Osteocyte (in vitro differentiated cells): ENCODE data around the gene PLOD3. TPM values are rescaled to one million over a fixed set of nuclear protein-coding genes. Genes with fewer than 3 reads are reported as not detected.
"Not testable (repeated sequence)": the region's sequence is repeated elsewhere in the genome, so short reads cannot be mapped to it uniquely, and the experiment has no call there.

ENCODE experiments used
- DNase-seq: peaks from one replicate; pipeline ENCODE4 v3.0.0; 2021; ENCODE audit warnings: mixed read lengths; ENCODE audit not compliant: unreplicated experiment; ENCODE audit errors: extremely low spot score
- H3K27ac Mint-ChIP-seq: one replicate; pipeline ENCODE4 v1.8.0; 2021; ENCODE audit warnings: mild to moderate bottlenecking, mixed read lengths; ENCODE audit not compliant: unreplicated experiment
- H3K27me3 Mint-ChIP-seq: one replicate; pipeline ENCODE4 v1.8.0; 2021; ENCODE audit warnings: mixed read lengths; ENCODE audit not compliant: unreplicated experiment
- H3K36me3 Mint-ChIP-seq: one replicate; pipeline ENCODE4 v1.8.0; 2021; ENCODE audit warnings: mixed read lengths; ENCODE audit not compliant: unreplicated experiment
- H3K4me1 Mint-ChIP-seq: one replicate; pipeline ENCODE4 v1.8.0; 2021; ENCODE audit warnings: mixed read lengths; ENCODE audit not compliant: unreplicated experiment
- H3K4me3 Mint-ChIP-seq: one replicate; pipeline ENCODE4 v1.8.0; 2021; ENCODE audit warnings: mild to moderate bottlenecking, moderate library complexity, mixed read lengths; ENCODE audit not compliant: unreplicated experiment
- H3K9me3 Mint-ChIP-seq: one replicate; pipeline ENCODE4 v1.8.0; 2021; ENCODE audit warnings: mixed read lengths; ENCODE audit not compliant: unreplicated experiment
- CTCF ChIP-seq: fragments of 200-600 bp; sonication (generic); IDR thresholded peaks from 2 replicates; pipeline ENCODE4 v1.5.0; 2021; ENCODE audit warnings: antibody characterized with exemption, mild to moderate bottlenecking, moderate library complexity
- total RNA-seq: library from RNA; stranded (reverse); gene quantifications from 2 replicates; pipeline ENCODE4 v1.2.1, GENCODE V29; 2021

The PLOD3 gene
- total RNA-seq, 1 donor from 2014 or later, result 110 TPM

DNA sequence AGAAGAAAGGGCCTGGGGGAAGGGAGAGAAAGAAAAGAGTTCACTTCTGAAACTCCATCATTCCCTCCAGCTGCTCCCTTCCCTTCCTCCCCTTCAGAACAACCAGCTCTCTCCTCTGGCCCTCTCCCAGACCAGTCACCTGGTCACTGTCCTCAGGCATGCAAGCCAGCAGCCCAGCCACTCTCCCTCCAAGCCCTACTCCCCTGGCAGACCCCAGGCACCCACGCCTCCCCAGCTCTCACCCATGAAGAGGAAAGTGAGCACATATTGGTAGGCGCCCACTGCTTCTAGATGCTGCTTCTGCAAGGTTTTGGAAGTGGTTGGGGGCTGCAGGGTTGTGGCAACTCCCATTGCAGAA lies 16.9 kb downstream of the PLOD3 start:
- Mint-ChIP-seq H3K27ac (no peak overlapping the region), H3K9me3 (no peaks in the 10 kb centered on the region), H3K27me3 (peaks cover 13% of the 10 kb centered on the region), H3K4me1 (peaks cover 3% of the 10 kb centered on the region), H3K4me3 (no peak overlapping the region), H3K36me3 (no peaks in the 10 kb centered on the region)
- no peak for DNase-seq
- TF ChIP-seq CTCF, result no peak

DNA sequence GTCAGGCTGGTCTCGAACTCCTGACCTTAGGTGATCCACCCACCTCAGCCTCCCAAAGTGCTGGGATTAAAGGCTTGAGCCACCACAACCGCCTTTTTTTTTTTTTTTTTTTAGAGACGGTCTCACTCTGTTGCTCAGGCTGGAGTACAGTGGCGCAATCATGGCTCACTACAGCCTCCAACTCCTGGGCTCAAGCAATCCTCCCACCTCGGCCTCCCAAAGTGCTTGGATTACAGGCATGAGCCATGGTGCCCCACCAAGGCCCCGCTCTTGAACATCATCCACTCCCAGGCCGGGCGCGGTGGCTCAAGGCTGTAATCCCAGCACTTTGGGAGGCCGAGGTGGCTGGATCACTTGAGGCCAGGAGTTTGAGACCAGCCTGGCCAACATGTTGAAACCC lies 17.9 kb downstream of the PLOD3 start:
- H3K27me3 Mint-ChIP-seq, result peaks cover 16% of the 10 kb centered on the region
- not testable (repeated sequence) for H3K9me3 Mint-ChIP-seq, H3K27ac Mint-ChIP-seq, H3K36me3 Mint-ChIP-seq, H3K4me3 Mint-ChIP-seq, H3K4me1 Mint-ChIP-seq, DNase-seq

DNA sequence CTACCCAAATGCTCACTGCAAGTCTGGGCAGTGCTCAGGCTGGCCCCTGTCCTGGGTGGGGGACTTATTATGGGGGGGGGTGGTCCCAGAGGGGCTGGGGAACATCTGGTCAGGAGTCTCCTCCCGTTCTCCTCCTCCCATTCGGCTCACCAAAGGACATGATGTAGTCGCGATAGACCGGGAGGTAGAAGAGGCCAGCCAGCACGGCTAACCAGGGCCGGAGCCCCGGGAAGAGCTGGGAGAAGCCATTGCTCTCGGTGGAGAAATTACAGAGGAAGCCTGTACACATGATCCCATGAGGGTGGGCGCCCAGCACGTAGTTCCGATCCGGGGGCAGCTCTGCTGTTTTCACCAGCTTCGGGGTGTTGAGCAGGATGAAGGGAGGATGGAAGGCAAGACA lies 18.9 kb downstream of the PLOD3 start:
- H3K4me1 Mint-ChIP-seq, result peaks cover 3% of the 10 kb centered on the region
- no peak overlapping the region for H3K27ac Mint-ChIP-seq
- peaks cover 16% of the 10 kb centered on the region for H3K27me3 Mint-ChIP-seq
- DNase-seq, result no peak
- H3K36me3 Mint-ChIP-seq, result no peaks in the 10 kb centered on the region
- no peaks in the 10 kb centered on the region for H3K9me3 Mint-ChIP-seq
- no peak overlapping the region for H3K4me3 Mint-ChIP-seq
- TF ChIP-seq CTCF, result no peak

GRCh38 chr7:101197991-101198390 lies 19.4 kb downstream of the PLOD3 start:
- no peak overlapping the region for H3K4me3 Mint-ChIP-seq
- TF ChIP-seq CTCF, result no peak
- no peaks in the 10 kb centered on the region for H3K36me3 Mint-ChIP-seq
- no peak for DNase-seq
- H3K4me1 Mint-ChIP-seq, result peaks cover 3% of the 10 kb centered on the region
- peaks cover 16% of the 10 kb centered on the region for H3K27me3 Mint-ChIP-seq
- H3K9me3 Mint-ChIP-seq, result no peaks in the 10 kb centered on the region
- H3K27ac Mint-ChIP-seq, result no peak overlapping the region

- TF ChIP-seq CTCF, result no peak
- Mint-ChIP-seq H3K27me3 (peaks cover 11% of the 10 kb centered on the region), H3K9me3 (no peaks in the 10 kb centered on the region), H3K4me1 (peaks cover 3% of the 10 kb centered on the region), H3K4me3 (no peak overlapping the region), H3K36me3 (no peaks in the 10 kb centered on the region), H3K27ac (no peak overlapping the region)
- no peak for DNase-seq
These were observed 21.5 kb downstream of the PLOD3 start for GRCh38 chr7:101195884-101196283.

GRCh38 chr7:101189109-101189508 lies 28.3 kb downstream of the PLOD3 start:
- Mint-ChIP-seq H3K4me3 (no peak overlapping the region), H3K36me3 (no peaks in the 10 kb centered on the region), H3K27me3 (peaks cover 9% of the 10 kb centered on the region), H3K27ac (no peak overlapping the region), H3K9me3 (no peaks in the 10 kb centered on the region), H3K4me1 (peaks cover 1% of the 10 kb centered on the region)
- no peak for TF ChIP-seq CTCF
- DNase-seq, result no peak
